Body of pancreas (tissue), 4 donors: ENCODE data around the gene ZNF805.

ENCODE experiments used
- POLR2A ChIP-seq, 3 donors: fragments of 450-650 bp; IDR thresholded peaks; one replicate each; pipeline ENCODE4 v1.6.1; 2016; ENCODE audit warnings: antibody characterized with exemption in 3 of 3, mild to moderate bottlenecking in 2 of 3
- TF ChIP-seq, protein P1 (sequence below), 7 experiments: fragments of 450-650 bp in 4 of 7; fragments of 200-600 bp in 3 of 7; sonication (generic) in 3 of 7; IDR thresholded peaks; one replicate each; pipeline ENCODE4 v1.5.1; 2016 to 2019; ENCODE audit warnings: antibody characterized with exemption in 7 of 7

DNA sequence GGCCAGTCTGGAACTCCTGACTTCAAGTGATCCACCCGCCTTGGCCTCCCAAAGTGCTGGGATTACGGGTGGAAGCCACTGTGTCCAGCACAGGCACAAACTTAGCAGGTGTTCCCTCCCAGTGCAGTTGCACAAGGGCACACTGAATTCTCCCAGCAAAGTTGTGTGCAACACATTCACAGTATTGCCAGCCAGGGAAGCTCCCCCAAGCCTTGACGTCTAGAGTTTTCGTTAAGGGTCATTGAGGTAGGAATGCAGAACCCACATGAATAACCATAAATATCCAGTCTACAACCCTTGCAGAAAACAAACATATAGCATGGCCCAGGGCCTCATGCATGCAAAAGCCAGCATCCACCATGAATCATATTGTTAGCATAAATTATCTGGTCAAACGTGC, 12.9 kb upstream of the ZNF805 start:
- TF ChIP-seq, protein P1, sequence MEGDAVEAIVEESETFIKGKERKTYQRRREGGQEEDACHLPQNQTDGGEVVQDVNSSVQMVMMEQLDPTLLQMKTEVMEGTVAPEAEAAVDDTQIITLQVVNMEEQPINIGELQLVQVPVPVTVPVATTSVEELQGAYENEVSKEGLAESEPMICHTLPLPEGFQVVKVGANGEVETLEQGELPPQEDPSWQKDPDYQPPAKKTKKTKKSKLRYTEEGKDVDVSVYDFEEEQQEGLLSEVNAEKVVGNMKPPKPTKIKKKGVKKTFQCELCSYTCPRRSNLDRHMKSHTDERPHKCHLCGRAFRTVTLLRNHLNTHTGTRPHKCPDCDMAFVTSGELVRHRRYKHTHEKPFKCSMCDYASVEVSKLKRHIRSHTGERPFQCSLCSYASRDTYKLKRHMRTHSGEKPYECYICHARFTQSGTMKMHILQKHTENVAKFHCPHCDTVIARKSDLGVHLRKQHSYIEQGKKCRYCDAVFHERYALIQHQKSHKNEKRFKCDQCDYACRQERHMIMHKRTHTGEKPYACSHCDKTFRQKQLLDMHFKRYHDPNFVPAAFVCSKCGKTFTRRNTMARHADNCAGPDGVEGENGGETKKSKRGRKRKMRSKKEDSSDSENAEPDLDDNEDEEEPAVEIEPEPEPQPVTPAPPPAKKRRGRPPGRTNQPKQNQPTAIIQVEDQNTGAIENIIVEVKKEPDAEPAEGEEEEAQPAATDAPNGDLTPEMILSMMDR (IDR thresholded peaks at IDR 0.05) = no peak
- no peak for TF ChIP-seq POLR2A (IDR thresholded peaks at IDR 0.05)
